Fibroblast of mammary gland (primary cell): Measurements from ENCODE around the gene SPRED1.

Experiments used
- DNase-seq: peaks from one replicate; pipeline ENCODE4 v3.0.0-alpha.2; 2010; ENCODE audit warnings: low read depth
- H3K4me3 ChIP-seq: 2 replicates; pipeline ENCODE4 v1.5.1; 2011; ENCODE audit warnings: low read depth, mild to moderate bottlenecking, low read length, moderate library complexity; ENCODE audit not compliant: control insufficient read depth
- CTCF ChIP-seq: conservative IDR thresholded peaks from 2 replicates; pipeline ENCODE4 v1.5.1; 2011; ENCODE audit warnings: low read depth, low read length, inconsistent platforms; ENCODE audit not compliant: control insufficient read depth, insufficient read depth

Gene SPRED1

GRCh38 chr15:38297623-38298388 is 45.2 kb downstream of the SPRED1 start:
- TF ChIP-seq CTCF: no peak
- DNase-seq: peak; percentile 79
- H3K4me3 ChIP-seq: no peak overlapping the region

- DNase-seq: peak; percentile 91
- no peak for TF ChIP-seq CTCF
- no peak overlapping the region for H3K4me3 ChIP-seq
These were observed 46.6 kb downstream of the SPRED1 start for GRCh38 chr15:38299216-38299615.

- H3K4me3 ChIP-seq: no peak overlapping the region
- no peak for TF ChIP-seq CTCF
- peak; percentile 56 for DNase-seq
These were observed 47.8 kb downstream of the SPRED1 start for GRCh38 chr15:38300395-38300794.

- TF ChIP-seq CTCF: no peak
- DNase-seq: no peak
- H3K4me3 ChIP-seq: no peak overlapping the region
These were observed 51.8 kb downstream of the SPRED1 start for GRCh38 chr15:38304481-38304880.

- H3K4me3 ChIP-seq: no peak overlapping the region
- TF ChIP-seq CTCF: no peak
- DNase-seq: no peak
These were observed 54.6 kb downstream of the SPRED1 start for GRCh38 chr15:38307251-38307650.

- H3K4me3 ChIP-seq: no peak overlapping the region
- no peak for DNase-seq
- TF ChIP-seq CTCF: no peak
These were observed 55.4 kb downstream of the SPRED1 start for GRCh38 chr15:38307861-38308641.

- TF ChIP-seq CTCF: no peak
- DNase-seq: no peak
- H3K4me3 ChIP-seq: no peak overlapping the region
These were observed 56.2 kb downstream of the SPRED1 start for GRCh38 chr15:38308797-38309196.
